GM15510 (cell line): ENCODE measurements around the gene FRAS1.

ENCODE experiments used
- POLR2A ChIP-seq: IDR thresholded peaks from 3 replicates; pipeline ENCODE4 v1.6.1; 2011; ENCODE audit warnings: borderline replicate concordance; ENCODE audit not compliant: insufficient read length; ENCODE audit errors: extremely low read depth

The FRAS1 gene

GRCh38 chr4:78299565-78299972 lies 242.4 kb downstream of the FRAS1 start:
- no peak for TF ChIP-seq POLR2A

GRCh38 chr4:78308517-78308916 lies 251.4 kb downstream of the FRAS1 start:
- no peak for TF ChIP-seq POLR2A

- TF ChIP-seq POLR2A = no peak
These were observed 252.2 kb downstream of the FRAS1 start for GRCh38 chr4:78309352-78309751.

GRCh38 chr4:78310007-78310739 lies 253.1 kb downstream of the FRAS1 start:
- TF ChIP-seq POLR2A = no peak

- no peak for TF ChIP-seq POLR2A
These were observed 253.6 kb downstream of the FRAS1 start for GRCh38 chr4:78310740-78311115.

- no peak for TF ChIP-seq POLR2A
These were observed 254.2 kb downstream of the FRAS1 start for GRCh38 chr4:78311306-78311705.

GRCh38 chr4:78312989-78313753 lies 256.0 kb downstream of the FRAS1 start:
- no peak for TF ChIP-seq POLR2A

GRCh38 chr4:78313754-78314120 lies 256.6 kb downstream of the FRAS1 start:
- no peak for TF ChIP-seq POLR2A

GRCh38 chr4:78318126-78318525 lies 261.0 kb downstream of the FRAS1 start:
- TF ChIP-seq POLR2A = no peak

GRCh38 chr4:78320349-78320935 lies 263.3 kb downstream of the FRAS1 start:
- TF ChIP-seq POLR2A = no peak

- TF ChIP-seq POLR2A = no peak
These were observed 264.9 kb downstream of the FRAS1 start for GRCh38 chr4:78322032-78322431.

GRCh38 chr4:78323439-78323838 lies 266.3 kb downstream of the FRAS1 start:
- TF ChIP-seq POLR2A = no peak

- no peak for TF ChIP-seq POLR2A
These were observed 267.5 kb downstream of the FRAS1 start for GRCh38 chr4:78324625-78325024.

- TF ChIP-seq POLR2A = no peak
These were observed 268.4 kb downstream of the FRAS1 start for GRCh38 chr4:78325271-78326157.

- TF ChIP-seq POLR2A = no peak
These were observed 274.1 kb downstream of the FRAS1 start for GRCh38 chr4:78331186-78331585.
